Cerebellar nuclear complex (tissue), 1 donor: ENCODE data around the gene SHC2.
"Not testable (repeated sequence)": the region's sequence is repeated elsewhere in the genome, so short reads cannot be mapped to it uniquely, and the experiment has no call there.

Source experiments
- DNase-seq, 2 experiments: peaks; one replicate each; lab custom pipeline; 2025; lab: John Stamatoyannopoulos, UW

The SHC2 gene

DNA sequence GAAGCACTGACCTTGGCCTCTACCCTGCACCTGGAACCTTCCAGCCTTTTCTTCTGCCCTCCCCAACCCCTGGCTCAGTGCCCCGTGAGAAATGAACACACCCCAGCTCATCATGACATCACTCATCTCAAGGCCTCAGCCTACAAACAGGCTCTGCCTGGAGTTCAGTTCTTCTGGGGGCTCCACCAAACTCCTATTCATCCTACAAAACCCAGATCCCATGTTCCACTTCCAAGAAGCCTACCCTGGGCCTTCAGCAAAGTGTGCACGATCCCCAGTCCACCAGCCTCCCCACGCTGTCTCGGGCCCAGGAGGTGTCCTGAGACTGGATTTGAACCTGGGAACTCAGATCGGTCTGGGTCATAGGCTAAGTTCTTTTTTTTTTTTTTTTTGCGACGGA lies 9.0 kb upstream of the SHC2 start:
- DNase-seq: no peak

DNA sequence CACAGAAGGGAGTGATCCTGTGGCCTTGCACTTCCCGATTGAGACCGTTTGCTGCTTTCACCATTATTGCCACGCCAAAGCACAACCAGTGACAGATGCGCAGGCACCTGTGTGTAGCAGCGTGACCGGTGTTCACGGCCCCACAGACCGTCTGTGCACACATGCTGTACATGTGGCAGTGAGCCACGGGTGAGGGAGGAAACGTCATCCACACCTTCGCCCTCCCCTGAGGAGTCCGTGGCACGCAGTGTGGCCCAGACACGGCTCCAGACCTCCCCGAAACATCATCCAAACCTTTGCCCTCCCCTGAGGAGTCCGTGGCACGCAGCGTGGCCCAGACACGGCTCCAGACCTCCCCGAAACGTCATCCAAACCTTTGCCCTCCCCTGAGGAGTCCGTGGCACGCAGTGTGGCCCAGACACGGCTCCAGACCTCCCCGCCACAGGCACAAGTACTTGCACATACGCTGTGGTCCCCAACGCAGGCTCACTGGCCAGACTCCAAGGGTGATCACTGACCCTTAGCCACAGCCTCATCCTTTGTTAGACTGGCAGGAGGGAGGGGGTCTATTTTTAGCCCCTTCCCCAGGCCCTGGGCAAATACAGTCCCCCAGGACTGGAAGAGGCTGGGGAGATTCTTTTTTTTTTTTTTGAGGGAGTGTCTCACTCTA lies 7.9 kb upstream of the SHC2 start:
- no peak for DNase-seq

DNA sequence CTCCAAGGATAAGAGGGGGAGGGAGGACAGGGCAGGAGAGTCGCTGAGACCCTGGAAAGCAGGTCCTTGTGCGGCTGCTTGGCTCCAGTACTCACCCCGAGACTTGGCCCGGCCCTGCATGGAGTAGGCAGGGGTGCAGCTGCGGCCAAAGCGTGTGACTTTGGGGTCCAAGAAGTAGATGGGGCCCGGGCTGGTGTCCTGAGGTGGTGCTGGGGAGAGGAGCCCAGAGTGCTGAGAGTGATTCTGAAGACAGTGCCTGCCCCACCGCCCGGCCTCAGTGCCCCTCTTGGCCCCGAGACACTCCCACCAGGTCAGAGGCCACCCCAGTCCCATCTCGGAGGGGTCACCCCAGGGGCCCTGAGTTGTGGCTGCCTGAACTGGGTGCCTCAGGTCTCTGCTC lies 6.7 kb upstream of the SHC2 start:
- DNase-seq: no peak

DNA sequence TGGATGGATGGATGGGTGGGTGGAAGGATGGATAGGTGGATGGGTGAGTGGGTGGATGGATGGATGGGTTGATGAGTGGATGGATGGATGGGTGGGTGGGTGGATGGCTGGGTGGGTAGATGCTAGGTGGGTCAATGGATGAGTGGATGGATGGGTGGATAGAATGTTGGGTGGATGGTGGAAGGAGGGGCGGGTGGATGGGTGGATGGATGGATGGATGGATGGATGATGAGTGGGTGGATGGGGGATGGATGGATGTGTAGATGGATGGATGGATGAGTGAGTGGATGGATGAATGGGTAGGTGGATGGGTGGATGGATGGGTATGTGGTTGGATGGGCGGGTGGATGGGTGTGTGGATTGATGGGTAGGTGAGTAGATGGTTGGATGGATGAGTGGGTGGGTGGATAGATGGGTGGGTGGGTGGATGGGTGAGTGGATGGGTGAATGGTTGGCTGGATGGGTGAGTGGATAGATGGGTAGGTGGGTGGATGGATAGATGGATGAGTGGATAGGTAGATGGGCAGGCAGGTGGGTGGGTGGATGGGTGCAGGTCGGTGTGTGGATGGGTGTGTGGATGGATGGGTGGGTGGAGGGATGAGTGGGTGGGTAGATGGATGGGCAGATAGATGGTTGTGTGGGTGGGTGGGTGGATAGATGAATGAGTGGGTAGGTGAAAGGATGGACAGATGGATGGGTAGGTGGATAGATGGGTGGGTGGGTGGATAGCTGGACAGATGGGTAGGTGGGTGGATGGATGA lies 4.4 kb upstream of the SHC2 start:
- DNase-seq: no peak

DNA sequence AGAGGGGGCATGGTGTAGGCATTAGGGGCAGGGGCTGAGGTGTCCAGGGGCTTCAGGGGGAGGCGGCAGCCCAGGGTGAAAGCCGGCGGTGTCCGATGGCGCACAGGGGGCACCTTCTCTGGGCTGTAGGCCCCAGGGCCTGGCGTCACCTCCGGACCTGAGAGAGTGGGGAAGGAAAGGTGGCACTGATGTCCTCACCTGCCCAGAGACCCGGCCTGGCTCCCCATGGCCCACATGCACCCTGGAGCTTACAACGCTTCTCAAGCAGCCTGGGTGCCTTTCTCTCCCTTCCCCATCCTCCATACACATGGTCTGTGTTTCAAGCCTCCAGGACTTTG lies 3.3 kb upstream of the SHC2 start:
- DNase-seq: no peak

DNA sequence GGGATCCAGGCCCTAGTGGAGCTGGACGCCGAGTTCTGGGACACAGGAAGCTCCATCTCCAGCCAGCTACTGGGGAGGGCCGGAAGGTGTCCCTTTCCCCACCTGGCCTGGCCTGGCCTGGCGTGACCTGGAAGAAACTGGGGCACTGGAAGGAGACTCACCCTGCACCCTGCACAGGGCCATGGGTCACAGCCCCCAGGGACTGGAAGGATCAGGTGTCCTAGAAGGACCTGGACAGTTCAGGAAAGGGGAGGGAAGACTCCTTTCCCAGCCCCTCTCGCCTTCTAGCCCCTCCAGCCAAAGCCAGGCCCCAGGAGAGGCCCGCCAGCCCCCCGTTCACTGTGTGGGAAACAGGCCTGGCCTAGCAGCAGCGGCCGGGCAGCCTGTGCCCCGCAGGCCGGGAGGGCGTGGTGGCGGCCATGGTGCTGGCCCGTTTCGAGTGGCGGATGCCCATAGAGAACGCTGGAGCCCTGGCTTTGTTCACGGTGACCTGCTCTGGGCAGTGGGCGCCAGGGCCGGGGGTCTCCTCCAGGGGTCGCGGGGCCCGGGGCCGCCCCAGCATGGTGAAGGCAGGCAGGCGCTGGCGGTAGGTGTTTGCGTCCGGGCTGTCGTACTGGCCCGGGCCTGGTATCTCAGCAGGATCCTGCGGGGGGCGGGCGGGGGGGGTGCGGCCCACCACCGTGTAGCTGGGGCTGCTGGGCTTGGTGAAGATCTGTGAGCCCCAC lies 2.8 kb upstream of the SHC2 start:
- DNase-seq: no peak

DNA sequence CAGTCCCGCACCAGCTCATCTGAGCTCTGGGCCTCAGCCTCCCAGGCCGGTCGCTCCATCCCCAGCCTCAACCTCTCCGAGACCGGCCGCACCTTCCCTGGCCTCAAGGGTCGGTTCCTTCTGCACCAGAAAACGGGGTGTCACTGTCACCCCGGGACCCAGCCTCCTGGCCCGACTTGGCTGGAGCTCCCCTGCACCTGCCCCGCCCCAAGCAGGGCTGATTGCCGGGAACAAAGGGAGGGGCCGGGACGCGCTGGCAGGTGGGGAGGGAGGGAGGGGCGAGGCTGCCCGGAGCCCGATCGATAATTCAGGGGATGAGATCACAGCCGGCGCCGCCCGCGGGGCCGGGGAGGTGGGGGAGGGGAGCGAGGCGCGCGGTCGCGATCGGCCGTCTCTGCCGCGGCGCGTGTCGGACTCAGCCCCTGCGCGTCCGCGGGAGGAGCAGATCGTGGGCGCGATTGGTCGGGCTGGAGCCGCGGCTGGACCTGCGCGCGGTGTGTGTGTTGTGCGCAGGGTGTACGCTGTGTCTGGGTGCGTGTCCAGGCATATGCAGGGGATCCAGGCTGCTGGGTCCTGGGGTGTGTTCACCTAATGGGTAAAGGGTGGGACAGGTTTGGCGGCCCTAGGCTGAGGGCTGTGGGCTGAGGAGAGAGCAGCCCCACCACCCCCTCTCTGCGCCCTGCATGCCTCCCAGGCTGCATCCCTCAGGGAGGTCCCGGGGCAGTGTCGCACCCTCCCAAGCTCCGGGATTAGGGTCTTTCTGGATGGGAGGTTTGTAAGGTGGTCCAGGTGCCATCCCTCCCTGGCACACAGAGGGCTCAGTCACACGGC lies 1.1 kb upstream of the SHC2 start:
- DNase-seq: no peak

DNA sequence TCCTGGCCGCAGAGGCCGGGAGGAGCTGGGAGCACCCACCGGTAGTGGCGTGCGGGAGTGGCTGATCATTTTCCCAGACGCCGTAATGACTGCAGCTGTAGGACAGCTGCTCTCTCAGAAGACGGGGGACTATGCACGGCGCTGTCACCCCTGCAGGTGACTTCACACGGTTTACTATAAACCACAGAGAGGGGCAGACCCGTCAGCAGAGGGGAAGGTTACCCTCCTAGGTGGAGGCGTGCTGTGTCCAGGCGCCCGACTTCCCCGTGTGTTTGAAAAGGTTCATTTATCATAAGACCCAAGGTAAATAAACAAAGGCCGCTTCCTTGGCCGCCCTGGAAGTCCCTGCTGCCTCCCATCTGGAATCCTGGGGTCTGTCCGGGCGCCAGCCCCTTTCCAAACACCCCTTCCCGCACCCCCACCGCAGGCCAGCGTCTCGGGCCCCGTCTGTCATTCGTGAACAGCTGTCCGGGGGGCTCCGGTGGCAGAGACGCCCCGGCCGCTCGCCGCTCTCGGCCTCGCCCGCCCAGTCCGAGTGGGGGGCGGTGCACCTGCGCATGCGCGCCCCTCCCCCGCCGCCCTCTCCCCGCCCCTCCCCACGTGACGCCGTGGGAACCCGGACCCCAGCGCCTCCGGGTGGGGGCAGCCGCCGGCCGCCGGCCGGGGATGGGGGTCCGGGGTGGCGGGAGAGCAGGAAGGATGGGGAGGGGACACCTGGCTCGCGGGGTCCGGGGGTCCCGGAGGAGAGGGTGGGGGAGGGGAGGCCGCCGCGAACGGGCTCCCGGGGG lies 915 bp downstream of the SHC2 start:
- DNase-seq: no peak

DNA sequence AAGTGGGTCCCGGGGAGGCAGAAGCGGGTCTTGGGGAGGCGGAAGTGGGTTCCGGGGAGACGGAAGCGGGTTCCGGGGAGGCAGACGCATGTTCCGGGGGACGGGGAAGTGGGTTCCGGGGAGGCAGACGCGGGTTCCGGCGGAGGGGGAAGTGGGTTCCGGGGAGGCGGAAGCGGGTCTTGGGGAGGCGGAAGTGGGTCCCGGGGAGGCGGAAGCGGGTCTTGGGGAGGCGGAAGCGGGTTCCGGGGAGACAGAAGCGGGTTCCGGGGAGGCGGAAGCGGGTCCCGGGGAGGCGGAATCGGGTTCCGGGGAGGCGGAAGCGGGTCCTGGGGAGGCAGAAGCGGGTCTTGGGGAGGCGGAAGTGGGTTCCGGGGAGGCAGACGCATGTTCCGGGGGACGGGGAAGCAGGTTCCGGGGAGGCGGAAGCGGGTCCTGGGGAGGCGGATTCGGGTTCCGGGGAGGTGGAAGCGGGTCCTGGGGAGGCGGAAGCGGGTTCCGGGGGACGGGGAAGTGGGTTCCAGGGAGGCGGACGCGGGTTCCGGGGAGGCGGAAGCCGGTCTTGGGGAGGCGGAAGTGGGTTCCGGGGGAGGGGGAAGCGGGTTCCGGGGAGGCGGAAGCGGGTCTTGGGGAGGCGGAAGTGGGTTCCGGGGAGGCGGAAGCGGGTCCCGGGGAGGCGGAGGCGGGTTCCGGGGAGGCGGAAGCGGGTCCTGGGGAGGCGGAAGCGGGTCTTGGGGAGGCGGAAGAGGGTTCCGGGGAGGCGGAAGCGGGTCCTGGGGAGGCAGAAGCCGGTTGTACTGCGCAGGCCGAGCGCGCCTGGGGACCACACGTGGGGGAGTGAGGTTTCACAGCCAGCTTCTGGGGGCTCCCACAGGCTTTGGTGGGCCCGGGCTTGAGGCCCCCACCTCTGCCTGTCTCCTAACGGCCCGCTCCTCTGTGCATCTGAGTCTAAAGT lies 2.5 kb downstream of the SHC2 start:
- DNase-seq: no peak

DNA sequence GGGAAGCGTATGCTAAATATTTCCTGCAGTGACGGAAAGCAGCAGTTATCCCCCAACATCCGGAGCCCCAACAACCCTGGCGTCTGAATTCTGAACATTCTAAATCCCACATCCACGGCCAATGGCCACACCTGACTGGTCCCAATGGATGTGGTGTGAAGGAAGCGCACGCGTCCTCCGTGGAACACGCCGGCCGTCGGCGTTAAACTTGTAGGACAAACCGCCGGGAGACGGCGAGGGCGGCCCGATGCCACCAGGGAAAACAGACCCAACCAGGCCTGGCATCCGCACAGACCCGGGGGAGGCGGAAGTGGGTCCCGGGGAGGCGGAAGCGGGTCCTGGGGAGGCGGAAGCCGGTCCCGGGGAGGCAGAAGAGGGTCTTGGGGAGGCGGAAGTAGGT lies 3.2 kb downstream of the SHC2 start:
- no peak for DNase-seq

DNA sequence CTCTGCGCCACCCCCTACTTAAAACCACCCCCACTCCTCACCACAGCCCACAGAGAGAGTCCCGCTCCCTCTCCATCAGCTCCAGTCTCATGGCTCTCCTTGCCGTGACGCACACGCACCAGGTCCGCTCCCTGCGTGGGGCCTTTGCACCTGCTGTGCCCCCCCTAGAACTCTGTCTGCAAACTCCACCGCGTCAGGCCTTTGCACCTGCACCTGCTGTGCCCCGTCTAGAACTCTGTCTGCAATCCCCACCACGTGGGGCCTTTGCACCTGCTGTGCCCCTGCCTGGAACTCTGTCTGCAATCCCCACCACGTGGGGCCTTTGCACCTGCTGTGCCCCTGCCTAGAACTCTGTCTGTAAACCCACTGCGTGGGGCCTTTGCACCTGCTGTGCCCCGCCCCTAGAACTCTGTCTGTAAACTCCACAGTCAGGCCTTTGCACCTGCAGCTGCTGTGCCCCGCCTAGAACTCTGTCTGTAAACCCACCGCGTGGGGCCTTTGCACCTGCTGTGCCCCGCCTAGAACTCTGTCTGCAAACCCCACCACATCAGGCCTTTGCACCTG lies 4.2 kb downstream of the SHC2 start:
- no peak for DNase-seq

DNA sequence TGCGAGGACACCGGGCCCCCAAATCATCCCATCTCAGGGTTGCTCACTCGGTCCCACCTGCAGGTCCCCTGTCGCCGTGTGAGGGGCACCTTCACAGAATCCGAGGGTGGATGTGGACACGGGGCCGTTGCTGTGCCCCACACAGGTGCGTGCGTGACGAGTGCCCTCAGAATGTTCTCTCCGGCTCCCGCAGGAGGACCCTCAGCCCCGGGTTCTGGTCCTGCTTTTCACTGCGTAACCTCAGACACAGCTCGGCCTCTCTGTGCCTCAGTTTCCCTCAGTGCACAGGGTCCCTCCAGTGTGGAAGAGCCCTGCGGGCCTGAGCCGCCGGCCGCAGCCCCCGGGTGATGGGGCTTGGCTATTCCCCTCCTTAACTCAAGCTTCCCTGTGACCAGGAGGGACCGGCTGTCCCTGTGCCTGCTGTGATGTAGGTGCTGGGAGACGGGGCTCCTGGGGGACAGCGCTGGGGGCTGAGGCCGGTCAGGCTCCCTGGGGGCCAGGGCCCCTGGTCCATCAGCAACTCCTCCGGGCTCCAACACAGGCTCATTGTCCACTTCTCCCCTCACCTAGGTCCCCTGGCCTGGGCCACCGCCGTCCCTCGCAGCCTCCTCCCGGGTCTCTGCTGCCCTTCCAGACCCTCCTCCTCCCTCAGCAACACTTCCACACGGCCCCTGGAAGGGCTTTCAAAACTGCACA lies 4.8 kb downstream of the SHC2 start:
- no peak for DNase-seq

DNA sequence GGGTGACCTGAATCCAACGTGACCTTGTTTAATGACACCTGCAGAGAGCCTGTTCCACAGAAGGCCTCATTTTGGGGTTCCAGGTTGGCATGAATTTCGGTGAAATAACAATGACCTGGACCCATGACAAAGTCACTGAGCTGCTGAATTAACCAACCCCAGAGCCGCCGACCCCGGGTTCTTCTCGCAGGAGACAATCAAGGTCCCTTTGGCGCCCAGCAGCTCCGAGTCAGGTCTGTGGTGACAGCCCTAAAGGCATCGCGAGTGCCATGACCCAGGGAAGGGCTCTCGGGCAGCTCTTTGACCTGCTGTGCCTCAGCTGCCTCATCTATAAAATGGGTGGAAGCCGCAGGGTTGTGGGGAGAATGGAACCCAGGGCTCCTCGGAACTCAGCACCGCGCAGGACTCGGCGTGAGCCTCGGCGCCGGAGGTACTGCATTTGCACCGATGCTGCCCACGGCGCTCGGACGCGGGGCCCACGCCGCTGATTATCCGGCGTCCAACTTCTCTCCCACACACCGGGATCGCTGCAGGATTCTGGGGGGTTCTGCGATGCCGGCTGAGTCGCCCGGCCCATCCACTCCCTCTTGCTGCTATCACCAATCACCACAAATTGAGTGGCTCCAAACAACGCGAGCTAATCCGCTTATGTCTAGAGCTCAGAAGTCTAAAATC lies 5.7 kb downstream of the SHC2 start:
- no peak for DNase-seq

DNA sequence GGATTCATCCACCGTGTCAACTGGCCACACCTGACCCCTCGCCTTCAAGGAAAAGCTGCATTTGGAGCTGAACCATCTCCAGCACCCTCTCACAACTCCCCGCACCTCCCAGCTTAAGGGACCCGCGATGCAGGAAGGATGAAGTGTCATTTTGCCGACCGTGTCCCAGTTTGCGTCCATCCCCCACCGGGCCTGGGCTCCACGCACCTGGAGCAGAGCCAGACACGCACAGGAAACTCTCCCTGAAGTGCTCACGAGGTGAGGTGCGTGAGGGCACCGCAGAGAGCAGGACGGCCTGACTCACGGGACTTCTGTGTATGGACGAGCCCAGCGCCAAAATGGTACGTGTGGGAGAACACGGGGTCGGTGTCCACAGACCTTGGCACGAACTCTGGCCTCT lies 7.2 kb downstream of the SHC2 start:
- no peak for DNase-seq

DNA sequence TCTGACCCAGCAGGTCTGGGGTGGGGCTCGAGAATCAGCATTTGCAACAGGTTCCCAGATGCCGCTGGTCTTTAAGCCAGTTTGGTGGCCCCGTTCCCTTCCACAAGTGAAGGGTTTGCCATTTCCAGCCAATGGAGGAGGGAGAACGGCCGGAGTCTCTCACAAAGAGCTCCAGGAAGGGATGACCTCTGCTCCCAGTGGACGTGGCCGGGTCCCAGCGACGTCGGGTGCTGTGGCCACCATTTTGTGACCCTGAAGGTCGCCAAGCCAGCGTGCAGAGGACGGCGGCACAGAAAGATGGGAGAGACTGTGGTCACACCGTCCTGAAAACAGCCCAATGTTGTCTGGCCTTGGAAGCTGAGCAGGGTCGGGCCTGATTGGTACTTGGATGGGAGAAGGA lies 8.0 kb downstream of the SHC2 start:
- no peak for DNase-seq

DNA sequence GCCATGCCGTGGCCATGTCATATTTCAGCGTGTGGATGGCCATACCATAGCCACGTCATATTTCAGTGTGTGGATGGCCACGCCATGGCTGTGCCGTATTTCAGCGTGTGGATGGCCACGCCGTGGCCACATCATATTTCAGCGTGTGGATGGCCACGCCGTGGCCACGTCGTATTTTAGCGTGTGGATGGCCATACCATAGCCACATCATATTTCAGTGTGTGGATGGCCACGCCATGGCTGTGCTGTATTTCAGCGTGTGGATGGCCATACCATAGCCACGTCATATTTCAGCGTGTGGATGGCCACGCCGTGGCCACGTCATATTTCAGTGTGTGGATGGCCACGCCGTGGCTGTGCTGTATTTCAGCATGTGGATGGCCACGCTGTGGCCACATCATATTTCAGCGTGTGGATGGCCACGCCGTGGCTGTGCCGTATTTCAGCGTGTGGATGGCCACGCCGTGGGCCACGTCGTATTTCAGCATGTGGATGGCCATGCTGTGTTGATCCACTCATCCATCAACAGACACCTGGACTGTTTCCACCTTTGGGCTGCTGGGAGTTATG lies 9.8 kb downstream of the SHC2 start:
- DNase-seq: not testable (repeated sequence)

DNA sequence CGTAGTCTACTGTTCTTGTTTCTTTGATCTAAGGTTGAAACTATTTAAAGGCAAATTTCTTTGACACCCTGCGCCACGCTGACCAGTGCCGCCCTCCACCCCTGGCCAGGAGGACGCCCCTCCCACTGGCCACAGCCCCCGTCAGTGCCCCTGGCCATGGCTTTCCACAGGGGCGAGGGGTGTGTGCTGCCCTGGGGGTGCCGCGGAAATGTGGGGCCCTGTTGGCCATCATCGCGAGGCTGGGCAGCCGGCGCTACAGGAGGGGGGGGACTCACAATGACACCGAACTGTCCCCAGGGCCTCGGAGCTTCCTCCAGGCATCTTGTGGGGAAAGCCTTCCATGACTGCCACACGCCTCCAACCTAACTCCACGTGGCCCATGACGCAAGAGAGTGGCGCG lies 10.9 kb downstream of the SHC2 start:
- DNase-seq: no peak

DNA sequence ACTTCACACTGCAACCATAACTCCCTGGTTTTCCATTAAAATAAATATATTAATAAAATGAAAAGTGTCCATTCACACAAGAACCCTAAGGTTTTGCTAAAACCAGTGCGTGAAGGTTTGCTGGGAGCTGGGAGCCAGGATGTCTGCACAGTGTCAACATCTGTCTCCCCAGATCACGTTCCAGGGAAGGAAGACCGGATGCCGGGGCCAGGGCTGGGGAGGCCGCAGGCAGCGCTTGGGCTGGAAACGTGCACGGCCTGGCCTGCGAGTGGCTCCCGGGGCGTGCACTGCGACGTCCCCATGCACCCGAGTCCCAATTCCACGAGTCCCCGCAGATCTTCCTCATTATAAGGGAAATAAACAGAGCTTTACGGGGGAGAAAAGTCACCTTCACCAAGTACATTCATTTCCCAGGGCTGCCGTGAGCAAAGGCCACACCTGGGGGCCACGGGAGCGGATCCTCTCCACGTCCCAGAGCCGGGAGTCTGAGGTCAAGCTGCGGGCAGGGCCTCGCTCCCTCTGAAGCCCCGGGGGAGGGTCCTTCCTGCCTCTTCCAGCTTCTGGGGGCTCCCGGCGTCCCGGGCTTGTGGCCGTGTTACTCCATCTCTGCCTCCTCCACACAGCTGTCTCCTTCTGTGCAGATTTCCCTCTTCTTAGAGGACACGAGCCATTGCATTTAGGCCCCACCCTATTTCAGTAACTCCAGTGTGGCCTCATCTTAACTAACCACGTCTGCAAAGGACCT lies 12.8 kb downstream of the SHC2 start:
- no peak for DNase-seq
